A204.1 (cell line): ENCODE measurements around the gene UST.
"Not testable (repeated sequence)": the region's sequence is repeated elsewhere in the genome, so short reads cannot be mapped to it uniquely, and the experiment has no call there.

Source experiments
- FAIRE-seq: peaks from 2 replicates; lab custom pipeline; 2012; peaks lifted over from hg19 to GRCh38; lab: Jason Lieb, UNC

Gene UST

DNA sequence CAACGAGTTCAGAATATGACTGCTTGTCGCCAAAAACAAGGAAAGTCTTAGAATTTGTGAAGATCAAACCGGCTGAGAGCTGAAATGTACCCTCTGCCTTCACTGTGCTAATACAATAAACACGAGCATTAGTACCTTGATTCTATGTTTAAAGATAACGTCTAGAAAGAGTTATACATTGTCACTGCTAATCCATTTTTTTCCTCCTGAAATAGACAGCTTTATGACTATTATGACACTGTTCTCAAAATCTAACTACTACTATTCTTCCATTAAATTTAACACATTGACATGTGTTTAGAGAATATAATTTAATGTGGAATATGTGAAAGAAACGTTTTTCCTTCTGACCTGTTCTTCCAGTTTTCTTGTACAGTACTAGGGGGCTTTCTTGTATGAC, 204.8 kb downstream of the UST start:
- FAIRE-seq = no peak

- no peak for FAIRE-seq
Observed at GRCh38 chr6:148952147-148953035, 205.6 kb downstream of the UST start.

- no peak for FAIRE-seq
Observed at GRCh38 chr6:148954461-148954860, 207.6 kb downstream of the UST start.

- no peak for FAIRE-seq
Observed at GRCh38 chr6:148954934-148955333, 208.1 kb downstream of the UST start.

GRCh38 chr6:148955441-148955840, 208.6 kb downstream of the UST start:
- no peak for FAIRE-seq

DNA sequence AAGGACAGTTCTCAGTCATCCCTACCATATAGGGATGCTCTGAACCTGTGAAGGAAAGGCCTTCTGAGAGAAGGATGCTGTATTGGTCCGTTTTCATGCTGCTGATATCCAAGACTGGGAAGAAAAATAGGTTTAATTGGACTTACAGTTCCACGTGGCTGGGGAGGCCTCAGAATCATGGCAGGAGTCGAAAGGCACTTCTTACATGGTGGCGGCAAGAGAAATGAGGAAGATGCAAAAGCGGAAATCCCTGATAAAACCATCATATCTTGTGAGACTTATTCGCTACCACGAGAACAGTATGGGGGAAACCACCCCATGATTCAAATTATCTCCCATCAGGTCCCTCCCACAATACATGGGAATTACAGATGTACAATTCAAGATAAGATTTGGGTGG, 209.3 kb downstream of the UST start:
- FAIRE-seq = not testable (repeated sequence)

- no peak for FAIRE-seq
Observed at GRCh38 chr6:148957752-148958151, 210.9 kb downstream of the UST start.

GRCh38 chr6:148959008-148959407, 212.2 kb downstream of the UST start:
- FAIRE-seq = no peak

DNA sequence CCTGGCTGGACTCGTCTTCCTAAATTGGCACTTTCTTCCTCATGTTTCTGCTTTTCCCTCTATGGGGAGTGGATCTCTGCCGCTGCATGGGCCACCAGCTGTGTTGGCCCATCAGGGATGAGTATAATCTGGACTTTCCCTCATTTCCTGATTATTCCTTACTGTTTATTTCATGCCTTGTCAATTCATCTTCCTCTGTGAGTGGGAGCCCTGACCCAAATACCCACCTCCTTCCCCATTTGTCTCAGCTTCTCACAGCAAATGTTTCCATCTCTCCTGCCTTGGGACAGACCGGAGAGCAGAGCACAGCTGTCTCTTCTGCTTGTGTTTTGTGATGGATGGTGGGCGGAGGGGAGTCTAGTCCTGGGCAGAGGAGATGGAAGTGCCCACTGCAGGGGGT, 212.7 kb downstream of the UST start:
- FAIRE-seq = no peak

DNA sequence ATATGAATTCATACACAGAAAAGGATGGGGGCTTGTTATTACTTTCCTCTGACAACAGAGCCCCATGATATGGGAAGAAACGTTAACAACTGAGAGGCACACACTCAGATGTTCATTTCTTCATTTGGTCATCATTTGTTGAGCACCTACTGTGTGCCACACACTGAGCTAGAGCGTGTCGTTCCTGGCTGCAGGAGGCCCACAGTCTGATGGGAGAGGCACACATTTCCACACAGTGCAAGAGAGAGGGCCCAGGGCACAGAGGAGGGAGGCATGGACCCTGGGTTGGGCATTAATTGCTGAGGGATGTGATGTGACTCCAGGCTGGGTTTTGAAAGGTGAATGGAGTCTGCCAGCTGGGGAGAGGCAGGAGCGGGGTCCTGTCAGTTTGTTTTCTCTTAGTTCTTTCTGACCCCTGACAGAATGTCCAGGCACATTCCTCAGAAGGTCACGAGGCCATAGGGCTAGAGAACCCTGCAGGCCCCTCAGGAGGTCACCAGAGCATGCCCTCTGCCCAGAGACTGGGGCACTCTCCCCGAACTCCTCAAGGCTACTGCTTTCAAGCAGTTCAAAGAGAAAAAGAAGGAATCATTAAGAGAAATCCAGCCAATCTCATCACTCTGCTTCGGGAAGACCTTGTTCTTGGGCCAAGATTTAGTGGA, 216.2 kb downstream of the UST start:
- FAIRE-seq = no peak

DNA sequence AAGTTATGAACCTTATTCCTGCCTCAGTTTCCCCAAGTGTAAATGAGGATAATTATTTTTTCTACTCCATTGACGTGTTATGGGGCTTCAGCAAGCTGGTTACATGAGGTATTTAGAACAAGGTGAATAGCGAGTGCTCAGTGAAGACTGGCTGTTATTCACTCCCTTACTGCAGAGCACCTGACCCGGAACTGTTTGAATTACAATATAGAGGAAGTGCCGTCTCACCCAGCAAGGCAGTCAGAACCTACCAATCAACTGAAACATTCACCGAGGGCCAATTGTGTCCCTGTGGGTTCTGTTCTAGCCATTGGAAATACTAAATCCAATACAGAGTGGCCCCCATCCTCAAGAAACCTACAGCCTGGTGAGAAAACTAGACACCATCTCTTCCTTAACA, 216.9 kb downstream of the UST start:
- no peak for FAIRE-seq

DNA sequence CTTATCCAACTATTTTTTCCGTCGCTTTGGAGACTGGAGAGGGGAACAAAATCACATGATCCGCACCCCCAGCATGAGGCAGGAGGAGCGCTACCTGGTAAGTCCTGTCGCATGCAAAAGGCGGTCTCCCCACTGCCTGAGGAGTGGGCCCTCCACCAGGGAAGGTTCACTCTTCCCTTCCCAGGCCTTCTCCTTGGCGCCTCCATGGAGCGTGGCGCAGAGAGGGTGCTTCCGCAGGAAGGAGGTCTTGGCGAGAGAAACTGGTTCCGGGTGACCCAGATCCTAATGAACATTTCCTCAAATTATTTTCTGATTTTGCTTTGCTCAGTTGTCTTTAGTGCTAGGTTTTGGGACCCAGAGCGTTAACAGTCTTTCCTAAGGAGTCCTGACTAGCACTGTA, 217.6 kb downstream of the UST start:
- no peak for FAIRE-seq

DNA sequence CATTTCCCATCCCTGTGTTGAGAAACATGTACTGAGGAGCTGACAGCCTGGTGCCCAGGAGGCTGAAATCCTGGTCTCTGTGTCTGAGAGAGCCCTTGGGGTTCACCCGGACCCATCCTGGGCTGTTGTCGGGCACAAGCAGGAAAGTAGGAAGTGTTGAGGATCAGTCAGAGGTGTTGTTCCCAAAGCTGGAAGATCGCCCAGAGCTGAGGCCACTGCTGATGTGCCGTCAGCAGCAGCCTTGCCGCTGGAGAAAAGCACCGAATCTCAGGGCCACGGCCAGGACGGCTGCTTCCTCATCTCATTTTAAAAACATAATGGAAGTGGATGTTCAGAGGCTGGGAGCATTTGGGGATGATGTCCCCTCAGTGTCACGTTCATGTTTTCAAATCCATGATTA, 218.5 kb downstream of the UST start:
- no peak for FAIRE-seq

- no peak for FAIRE-seq
Observed at GRCh38 chr6:148967011-148967520, 220.2 kb downstream of the UST start.

GRCh38 chr6:148967541-148967956, 220.7 kb downstream of the UST start:
- FAIRE-seq = no peak

GRCh38 chr6:148968771-148969602, 222.2 kb downstream of the UST start:
- no peak for FAIRE-seq

DNA sequence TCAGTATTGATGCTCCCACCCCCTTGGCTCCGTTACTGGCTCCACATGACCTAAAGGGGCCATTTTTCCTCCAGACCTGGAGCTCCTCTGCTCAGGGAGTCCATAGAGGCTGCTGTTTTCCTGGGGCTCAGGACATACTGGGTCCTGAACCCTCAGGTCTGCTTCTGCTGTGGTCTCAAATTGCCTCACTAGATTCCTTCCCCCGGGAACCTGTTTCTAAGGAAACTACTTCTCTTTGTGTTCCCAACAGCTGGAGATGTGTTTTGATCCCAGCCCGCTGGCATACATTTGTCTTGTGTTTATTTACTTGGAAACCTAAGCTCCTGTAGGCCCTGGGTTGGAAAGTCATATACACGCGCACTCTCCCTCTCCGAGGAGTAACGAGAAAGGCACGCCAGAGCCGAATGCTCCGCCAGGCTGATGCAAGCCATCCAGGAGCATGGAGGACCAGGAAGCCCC, 222.8 kb downstream of the UST start:
- no peak for FAIRE-seq

DNA sequence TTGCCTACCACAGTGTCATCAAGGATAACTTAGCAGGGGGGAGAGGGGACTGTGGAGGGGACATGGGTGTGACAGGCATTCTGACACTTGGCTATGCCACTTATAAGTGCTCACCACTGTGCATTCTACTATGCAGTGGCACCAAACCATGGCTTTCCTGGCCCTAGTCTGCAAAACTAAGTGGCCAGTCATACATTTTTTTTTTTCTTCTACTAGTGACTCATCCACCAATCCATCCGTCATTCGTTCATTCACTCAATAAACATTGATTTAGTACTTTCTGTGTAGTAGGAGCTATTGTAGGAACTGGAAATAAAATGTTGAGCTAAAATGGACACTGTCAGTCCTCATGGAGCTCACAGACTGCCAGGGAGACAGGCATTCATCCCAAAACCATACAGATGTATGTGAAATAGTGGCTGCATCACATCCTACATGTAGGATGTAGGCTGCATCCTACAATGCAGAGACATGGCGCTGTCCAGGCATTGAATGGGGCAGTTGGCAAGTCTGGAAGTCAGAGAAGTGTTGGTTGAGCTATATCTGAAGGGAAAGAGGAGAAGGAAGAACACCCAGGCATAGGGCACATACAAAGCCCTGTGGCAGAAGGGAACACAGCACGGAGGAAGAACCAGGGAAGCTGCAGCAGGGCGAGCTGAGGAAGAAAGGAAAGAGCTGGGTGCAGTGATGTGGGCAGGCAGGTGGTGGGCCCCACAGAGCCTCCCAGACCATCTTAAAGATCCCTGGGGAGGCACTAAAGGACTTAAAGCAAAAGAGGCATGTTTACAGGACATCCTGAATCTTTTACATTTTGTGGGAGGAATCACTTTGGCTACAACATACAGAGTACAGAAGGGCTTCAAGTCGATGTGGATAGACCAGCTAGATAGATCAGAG, 224.4 kb downstream of the UST start:
- FAIRE-seq = no peak

- no peak for FAIRE-seq
Observed at GRCh38 chr6:148972481-148972880, 225.7 kb downstream of the UST start.

- no peak for FAIRE-seq
Observed at GRCh38 chr6:148973538-148974208, 226.8 kb downstream of the UST start.

DNA sequence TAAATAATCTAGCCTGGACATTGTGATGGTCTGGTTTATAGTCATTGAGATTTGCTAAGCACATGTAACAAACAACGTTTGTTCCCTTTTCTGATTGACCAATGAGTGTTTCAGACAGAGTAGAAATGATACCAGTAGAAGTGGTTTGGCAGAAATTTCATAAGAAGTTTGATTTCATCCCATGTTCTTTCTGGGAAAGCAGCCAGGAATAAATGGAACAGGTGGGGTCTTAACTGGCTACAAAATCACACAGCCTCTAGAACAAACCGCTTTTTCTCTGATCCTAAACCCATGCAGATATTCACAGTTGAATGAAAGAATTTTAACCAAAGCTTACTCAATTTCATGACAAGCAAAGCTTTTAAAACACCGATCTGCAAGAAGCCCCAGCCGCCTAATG, 227.5 kb downstream of the UST start:
- no peak for FAIRE-seq
